Liver (tissue), 3 donors: ENCODE measurements around the gene MGRN1.

Source experiments
- CTCF ChIP-seq: fragments of 150-350 bp; IDR thresholded peaks from 2 replicates; pipeline ENCODE4 v1.5.1; 2017; ENCODE audit warnings: improper control_type of control experiment, low read depth, low read length; ENCODE audit not compliant: missing input control
- EGR1 ChIP-seq, 2 donors: IDR thresholded peaks; 2 replicates each; pipeline ENCODE4 v1.6.1; 2016 to 2018; ENCODE audit warnings: antibody characterized with exemption in 2 of 2, low read depth in 2 of 2
- GABPA ChIP-seq, 2 donors: IDR thresholded peaks in 1 of 2; conservative IDR thresholded peaks in 1 of 2; 2 replicates each; pipeline ENCODE4 v1.6.1; 2016; ENCODE audit warnings: antibody characterized with exemption in 2 of 2, mild to moderate bottlenecking in 1 of 2, moderate library complexity in 1 of 2
- SP1 ChIP-seq: IDR thresholded peaks from 2 replicates; pipeline ENCODE4 v1.6.1; 2018; ENCODE audit warnings: antibody characterized with exemption, mild to moderate bottlenecking
- TAF1 ChIP-seq: conservative IDR thresholded peaks from 2 replicates; pipeline ENCODE4 v1.6.1; 2016; ENCODE audit warnings: antibody characterized with exemption, mild to moderate bottlenecking
- TF ChIP-seq, protein P1 (sequence below): IDR thresholded peaks from 2 replicates; pipeline ENCODE4 v1.6.1; 2016; ENCODE audit warnings: antibody characterized with exemption
- donor health status: healthy.
- donor health status: healthy.

DNA sequence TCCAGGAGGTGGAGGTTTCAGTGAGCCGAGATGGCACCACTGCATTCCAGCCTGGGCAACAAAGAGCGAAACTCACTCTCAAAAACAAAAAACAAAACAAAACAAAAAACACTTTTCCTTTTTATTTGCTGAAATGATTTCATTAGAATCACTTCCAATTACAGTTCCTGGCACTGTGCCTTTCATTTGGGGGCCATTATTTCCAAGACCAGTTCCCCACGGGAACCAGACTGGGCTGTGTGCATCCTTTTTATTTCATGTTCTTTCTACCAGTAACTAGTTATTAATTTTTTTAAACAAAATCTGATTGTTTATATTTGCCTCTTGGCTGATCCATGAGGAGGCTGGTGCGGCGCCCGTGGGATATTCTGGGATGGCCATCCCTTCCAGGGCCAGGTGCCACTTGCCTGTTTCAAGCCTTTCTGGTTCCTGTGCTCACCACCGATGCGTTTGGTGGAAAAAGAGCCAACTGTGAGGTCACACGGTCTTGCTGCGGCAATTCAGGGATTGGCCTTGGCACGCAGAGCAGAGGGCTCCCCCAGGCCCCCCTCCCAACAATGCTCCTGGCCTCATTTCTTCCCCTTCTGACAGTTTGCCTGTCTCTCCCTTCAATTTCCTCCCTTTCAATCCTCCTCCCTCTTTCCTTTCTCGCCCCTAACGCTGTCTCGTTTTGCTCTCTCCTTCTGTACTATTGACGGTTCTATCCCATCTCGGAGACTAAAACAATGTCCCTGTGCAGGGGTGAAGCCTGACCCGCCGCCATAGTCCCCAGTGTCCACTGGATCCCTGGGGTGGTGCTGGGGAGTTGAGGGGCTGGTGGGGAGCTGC, 23.4 kb upstream of the MGRN1 start:
- no peak for TF ChIP-seq CTCF
- TF ChIP-seq TAF1 = no peak
- TF ChIP-seq, protein P1, sequence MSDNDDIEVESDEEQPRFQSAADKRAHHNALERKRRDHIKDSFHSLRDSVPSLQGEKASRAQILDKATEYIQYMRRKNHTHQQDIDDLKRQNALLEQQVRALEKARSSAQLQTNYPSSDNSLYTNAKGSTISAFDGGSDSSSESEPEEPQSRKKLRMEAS = no peak
- no peak for TF ChIP-seq EGR1 (IDR thresholded peaks at IDR 0.05; ENCODE audit: low read depth in 2 of 2)
- no peak for TF ChIP-seq SP1
- no peak for TF ChIP-seq GABPA (IDR thresholded peaks at IDR 0.05 in 1 of 2, conservative IDR thresholded peaks at IDR 0.05 in 1 of 2)
